ENCODE measurements around the gene PTPRU. TPM values are rescaled to one million over a fixed set of nuclear protein-coding genes. Genes with fewer than 3 reads are reported as not detected.
A peak's percentile ranks its signal among the peaks of the same experiment; 100 is the strongest.

The PTPRU gene
- total RNA-seq, 1 experiment from 2014 or later, result 41.4 TPM

DNA sequence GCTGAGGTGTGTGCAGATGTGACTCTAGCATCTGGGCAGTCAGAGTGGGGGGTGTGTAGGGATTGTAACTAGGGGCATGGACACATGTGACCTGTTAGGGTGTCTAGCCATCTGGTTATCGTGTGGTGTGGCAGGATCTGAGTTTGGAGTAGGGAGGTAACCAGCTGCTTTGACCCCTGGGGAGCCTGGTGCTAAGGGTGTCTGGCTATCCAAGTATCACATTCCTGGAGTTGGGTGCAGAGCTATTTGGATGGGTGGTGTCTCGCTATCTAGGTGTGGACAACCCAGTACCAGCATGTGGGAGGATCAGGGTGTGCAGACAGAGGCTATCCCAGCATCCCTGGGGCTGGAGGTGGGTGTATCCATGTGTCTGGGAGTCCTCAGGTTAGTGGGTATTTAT lies 4.7 kb downstream of the PTPRU start:
- no peaks in the 10 kb centered on the region for H3K9me3 ChIP-seq
- H3K27me3 ChIP-seq (replicated peaks; ENCODE audit: control insufficient read depth, insufficient read depth, low read length), result no peaks in the 10 kb centered on the region
- DNase-seq, result no peak
- H3K36me3 ChIP-seq (ENCODE audit: control insufficient read depth, insufficient read depth, low read length), result no peaks in the 10 kb centered on the region
- no TSS peak for BruUV-seq (replicated peaks)
- H3K4me1 Mint-ChIP-seq (ENCODE audit: low read depth, unreplicated experiment), result peaks cover 11% of the 10 kb centered on the region
- POLR2A ChIA-PET, result no interaction called here
- CTCF ChIA-PET, result no interaction called here
- H3K27me3 Mint-ChIP-seq (ENCODE audit: insufficient read depth, unreplicated experiment), result no peaks in the 10 kb centered on the region
- no peak overlapping the region for H3K4me3 Mint-ChIP-seq (ENCODE audit: unreplicated experiment)
- no peak overlapping the region for H3K4me3 ChIP-seq (ENCODE audit: low read depth, low read length)
- no peaks in the 10 kb centered on the region for H3K9me3 Mint-ChIP-seq (ENCODE audit: unreplicated experiment)
- peak overlapping the region; percentile 35 for H3K27ac Mint-ChIP-seq (ENCODE audit: unreplicated experiment)
- TF ChIP-seq, protein P1, sequence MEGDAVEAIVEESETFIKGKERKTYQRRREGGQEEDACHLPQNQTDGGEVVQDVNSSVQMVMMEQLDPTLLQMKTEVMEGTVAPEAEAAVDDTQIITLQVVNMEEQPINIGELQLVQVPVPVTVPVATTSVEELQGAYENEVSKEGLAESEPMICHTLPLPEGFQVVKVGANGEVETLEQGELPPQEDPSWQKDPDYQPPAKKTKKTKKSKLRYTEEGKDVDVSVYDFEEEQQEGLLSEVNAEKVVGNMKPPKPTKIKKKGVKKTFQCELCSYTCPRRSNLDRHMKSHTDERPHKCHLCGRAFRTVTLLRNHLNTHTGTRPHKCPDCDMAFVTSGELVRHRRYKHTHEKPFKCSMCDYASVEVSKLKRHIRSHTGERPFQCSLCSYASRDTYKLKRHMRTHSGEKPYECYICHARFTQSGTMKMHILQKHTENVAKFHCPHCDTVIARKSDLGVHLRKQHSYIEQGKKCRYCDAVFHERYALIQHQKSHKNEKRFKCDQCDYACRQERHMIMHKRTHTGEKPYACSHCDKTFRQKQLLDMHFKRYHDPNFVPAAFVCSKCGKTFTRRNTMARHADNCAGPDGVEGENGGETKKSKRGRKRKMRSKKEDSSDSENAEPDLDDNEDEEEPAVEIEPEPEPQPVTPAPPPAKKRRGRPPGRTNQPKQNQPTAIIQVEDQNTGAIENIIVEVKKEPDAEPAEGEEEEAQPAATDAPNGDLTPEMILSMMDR (IDR thresholded peaks at IDR 0.05; ENCODE audit: insufficient read depth in 1 of 2, low read depth in 1 of 2, low read length in 1 of 2, severe bottlenecking in 1 of 2, unreplicated experiment in 1 of 2), result no peak
- peaks cover 19% of the 10 kb centered on the region for H3K36me3 Mint-ChIP-seq (ENCODE audit: insufficient read depth, unreplicated experiment)
- peaks cover 30% of the 10 kb centered on the region for H3K4me1 ChIP-seq
- intact Hi-C loops (cut with micrococcal nuclease; ENCODE audit: unreplicated experiment), result no loop called here

DNA sequence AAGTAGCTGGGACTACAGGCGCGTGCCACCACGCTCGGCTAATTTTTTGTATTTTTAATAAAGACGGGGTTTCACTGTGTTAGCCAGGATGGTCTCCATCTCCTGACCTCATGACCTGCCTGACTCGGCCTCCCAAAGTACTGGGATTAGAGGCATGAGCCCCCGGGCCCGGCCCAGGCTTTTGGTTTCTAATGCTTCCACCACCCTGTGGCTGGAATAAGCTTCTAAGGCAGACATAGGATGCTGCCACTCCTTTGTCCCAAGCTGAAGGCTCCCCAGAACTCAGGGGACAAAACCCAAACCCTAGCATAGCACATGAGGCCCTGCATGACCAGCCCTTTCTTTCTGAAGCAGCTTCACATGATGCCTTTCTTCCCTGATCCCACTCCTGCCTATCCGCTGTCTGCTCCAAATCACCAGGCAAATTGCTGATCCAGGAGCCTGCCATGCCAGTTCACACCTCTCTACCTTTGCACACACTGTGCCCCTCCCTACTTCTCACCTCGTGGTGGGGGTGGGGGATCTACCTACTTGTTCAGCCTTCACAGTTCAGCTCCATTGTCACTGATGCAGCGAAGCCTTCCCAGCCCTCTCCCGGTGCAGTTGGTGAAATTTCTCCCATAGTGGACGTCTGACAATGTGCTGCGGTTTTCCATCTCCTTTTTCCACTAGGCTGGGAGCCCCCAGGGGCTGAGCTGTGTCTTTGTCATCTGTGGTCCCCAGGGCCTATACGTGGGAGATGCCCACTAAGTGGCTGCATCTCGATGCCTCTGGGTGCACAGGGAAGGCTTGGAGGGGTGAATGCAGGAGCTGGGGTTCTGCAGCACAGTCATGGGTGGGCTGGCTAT lies 6.9 kb downstream of the PTPRU start:
- Mint-ChIP-seq H3K4me1 (ENCODE audit: low read depth, unreplicated experiment) (peaks cover 18% of the 10 kb centered on the region), H3K4me3 (ENCODE audit: unreplicated experiment) (no peak overlapping the region), H3K36me3 (ENCODE audit: insufficient read depth, unreplicated experiment) (peaks cover 9% of the 10 kb centered on the region), H3K9me3 (ENCODE audit: unreplicated experiment) (no peaks in the 10 kb centered on the region), H3K27me3 (ENCODE audit: insufficient read depth, unreplicated experiment) (no peaks in the 10 kb centered on the region), H3K27ac (ENCODE audit: unreplicated experiment) (no peak overlapping the region)
- intact Hi-C loops (cut with micrococcal nuclease; ENCODE audit: unreplicated experiment), result no loop called here
- H3K9me3 ChIP-seq, result no peaks in the 10 kb centered on the region
- DNase-seq, result no peak
- CTCF ChIA-PET, result interaction anchor here (0.6 kb wide), 1 partner anchor 1926 kb away, joined by 3 read pairs; no protein-coding TSS in a partner anchor
- TF ChIP-seq, protein P1 (IDR thresholded peaks at IDR 0.05; ENCODE audit: insufficient read depth in 1 of 2, low read depth in 1 of 2, low read length in 1 of 2, severe bottlenecking in 1 of 2, unreplicated experiment in 1 of 2), result no peak
- no peaks in the 10 kb centered on the region for H3K27me3 ChIP-seq (replicated peaks; ENCODE audit: control insufficient read depth, insufficient read depth, low read length)
- POLR2A ChIA-PET, result no interaction called here
- no peak overlapping the region for H3K4me3 ChIP-seq (ENCODE audit: low read depth, low read length)
- no TSS peak for BruUV-seq (replicated peaks)
- H3K36me3 ChIP-seq (ENCODE audit: control insufficient read depth, insufficient read depth, low read length), result no peaks in the 10 kb centered on the region
- peaks cover 33% of the 10 kb centered on the region for H3K4me1 ChIP-seq

DNA sequence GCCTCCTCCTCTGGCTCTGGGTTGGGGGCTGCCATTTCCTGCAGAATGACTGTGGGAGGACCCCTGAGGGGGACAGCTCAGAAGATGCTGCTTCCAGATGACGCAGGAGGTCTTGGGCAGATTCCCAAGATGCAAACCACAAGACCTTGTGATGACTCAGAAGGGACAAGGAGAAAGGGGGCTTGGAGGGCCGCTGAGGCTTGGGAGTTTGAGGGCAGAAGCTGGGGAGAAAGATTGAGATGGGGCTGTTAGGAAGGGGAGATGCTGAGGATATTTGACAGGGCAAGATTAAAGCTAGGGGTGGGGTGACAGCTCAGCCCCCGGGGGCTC lies 7.5 kb downstream of the PTPRU start:
- CTCF ChIA-PET, result no interaction called here
- Histone ChIP-seq H3K4me3 (ENCODE audit: low read depth, low read length) (no peak overlapping the region), H3K4me1 (peaks cover 33% of the 10 kb centered on the region), H3K36me3 (ENCODE audit: control insufficient read depth, insufficient read depth, low read length) (no peaks in the 10 kb centered on the region), H3K27me3 (replicated peaks; ENCODE audit: control insufficient read depth, insufficient read depth, low read length) (no peaks in the 10 kb centered on the region), H3K9me3 (no peaks in the 10 kb centered on the region)
- intact Hi-C loops (cut with micrococcal nuclease; ENCODE audit: unreplicated experiment), result no loop called here
- Mint-ChIP-seq H3K36me3 (ENCODE audit: insufficient read depth, unreplicated experiment) (peaks cover 4% of the 10 kb centered on the region), H3K27me3 (ENCODE audit: insufficient read depth, unreplicated experiment) (no peaks in the 10 kb centered on the region), H3K4me1 (ENCODE audit: low read depth, unreplicated experiment) (peaks cover 18% of the 10 kb centered on the region), H3K27ac (ENCODE audit: unreplicated experiment) (no peak overlapping the region), H3K4me3 (ENCODE audit: unreplicated experiment) (no peak overlapping the region), H3K9me3 (ENCODE audit: unreplicated experiment) (no peaks in the 10 kb centered on the region)
- POLR2A ChIA-PET, result no interaction called here
- BruUV-seq (replicated peaks), result no TSS peak
- TF ChIP-seq, protein P1 (IDR thresholded peaks at IDR 0.05; ENCODE audit: insufficient read depth in 1 of 2, low read depth in 1 of 2, low read length in 1 of 2, severe bottlenecking in 1 of 2, unreplicated experiment in 1 of 2), result no peak
- DNase-seq, result no peak
